Inflammatory macrophage (primary cell): ENCODE data around the gene CCDC9B.
A peak's percentile ranks its signal among the peaks of the same experiment; 100 is the strongest.

Source experiments
- DNase-seq, 2 donors: peaks; one replicate each; pipeline ENCODE4 v3.0.0-alpha.2; 2020 to 2022

The CCDC9B gene

DNA sequence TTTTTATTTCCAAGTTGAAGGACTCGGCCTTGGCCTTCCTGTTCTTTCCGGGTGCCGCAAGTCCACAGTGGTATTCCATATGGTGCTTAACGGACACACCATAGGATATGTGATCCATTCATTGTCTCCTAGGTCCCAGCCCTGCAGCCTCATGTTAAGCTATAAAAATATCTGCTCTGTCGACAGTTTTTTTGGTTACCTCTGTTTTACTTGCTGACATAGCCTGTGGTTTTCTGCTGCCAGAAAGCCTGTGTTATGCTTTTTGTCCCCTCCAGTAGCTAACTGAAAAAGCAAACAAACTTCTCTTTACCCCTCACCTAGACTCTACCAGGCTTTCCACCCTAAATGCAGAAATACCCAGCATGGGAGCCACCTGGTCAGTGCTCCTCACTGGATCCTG lies 12.0 kb downstream of the CCDC9B start:
- DNase-seq, result no peak

DNA sequence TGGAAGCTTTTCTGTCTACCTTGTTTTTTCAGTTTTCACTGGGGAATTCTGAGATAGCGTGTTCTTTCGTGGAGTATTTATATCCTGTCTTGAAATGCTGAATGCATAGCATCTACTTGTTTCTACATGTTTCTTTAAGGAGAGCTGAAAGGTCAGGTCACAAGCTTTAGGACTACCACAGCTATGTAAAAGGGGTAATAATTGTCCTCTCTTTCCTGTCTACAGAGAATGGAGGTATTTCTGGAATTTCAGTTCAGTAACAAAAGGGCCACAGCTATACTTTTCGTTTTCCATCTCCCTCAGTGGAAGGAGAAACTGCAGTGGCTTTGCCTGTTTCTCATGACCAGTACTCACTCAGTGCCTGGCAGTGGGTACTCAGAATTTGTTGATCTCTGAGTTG lies 12.6 kb downstream of the CCDC9B start:
- no peak for DNase-seq

DNA sequence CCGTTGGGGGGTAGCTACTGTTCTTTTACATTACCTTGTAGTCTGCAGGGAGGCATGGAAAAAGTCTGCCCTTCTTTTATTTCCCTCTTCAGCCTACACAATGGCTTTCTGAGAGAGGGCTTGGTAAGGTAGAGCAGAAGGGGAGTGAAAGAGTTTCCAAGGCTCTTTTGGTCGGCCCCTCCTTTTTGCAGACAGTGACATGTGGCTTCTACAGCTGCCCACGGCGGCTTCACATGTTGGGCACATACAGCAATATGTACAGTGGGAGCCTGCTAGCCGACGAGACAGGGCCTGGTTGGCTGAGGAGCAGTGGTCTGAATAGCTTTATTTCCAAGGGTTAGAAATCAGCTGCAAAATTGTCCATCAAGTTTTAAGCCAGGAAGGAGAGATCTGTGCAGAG lies 13.3 kb downstream of the CCDC9B start:
- DNase-seq, result peak in 1 of 2 donors; percentile 10

DNA sequence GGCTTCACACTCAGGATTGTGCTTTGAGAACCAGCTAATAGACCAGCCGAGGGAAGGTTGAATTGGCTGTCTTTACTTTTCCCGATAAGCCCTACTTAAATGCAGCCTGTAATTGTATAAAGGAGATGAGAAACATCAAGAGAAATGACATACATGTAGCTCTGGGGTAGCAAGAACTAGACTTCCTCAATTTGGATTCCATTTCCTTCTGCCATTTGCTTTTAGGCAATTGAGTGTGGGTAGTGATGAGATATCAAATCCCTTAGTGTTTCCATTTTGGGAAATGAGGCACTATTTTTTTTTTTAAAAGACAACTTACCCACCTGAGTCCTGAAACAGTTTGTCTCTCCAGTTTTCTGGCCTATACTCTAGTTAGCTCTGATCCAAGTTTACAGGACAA lies 15.0 kb downstream of the CCDC9B start:
- DNase-seq, result peak; percentile 64 to 66

DNA sequence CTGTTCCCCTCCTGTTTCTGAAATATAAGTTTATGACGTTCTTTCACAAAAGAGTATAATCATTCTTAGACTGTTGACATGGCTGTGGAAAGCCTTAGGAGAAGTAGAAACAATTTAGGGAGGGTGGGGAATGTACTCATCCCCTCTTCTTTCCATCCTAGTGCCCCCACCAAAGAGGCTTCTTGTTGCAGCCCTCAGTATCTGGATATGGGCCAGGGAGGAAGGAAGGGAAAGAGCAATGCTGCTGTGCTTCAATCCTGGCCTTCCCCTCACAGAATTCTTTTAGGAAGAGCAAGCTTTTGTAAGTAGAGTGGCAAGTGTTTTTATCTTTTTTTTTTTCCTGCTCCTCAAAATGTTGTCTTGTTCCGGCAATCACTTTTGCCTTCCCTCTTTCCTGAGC lies 15.6 kb downstream of the CCDC9B start:
- no peak for DNase-seq

DNA sequence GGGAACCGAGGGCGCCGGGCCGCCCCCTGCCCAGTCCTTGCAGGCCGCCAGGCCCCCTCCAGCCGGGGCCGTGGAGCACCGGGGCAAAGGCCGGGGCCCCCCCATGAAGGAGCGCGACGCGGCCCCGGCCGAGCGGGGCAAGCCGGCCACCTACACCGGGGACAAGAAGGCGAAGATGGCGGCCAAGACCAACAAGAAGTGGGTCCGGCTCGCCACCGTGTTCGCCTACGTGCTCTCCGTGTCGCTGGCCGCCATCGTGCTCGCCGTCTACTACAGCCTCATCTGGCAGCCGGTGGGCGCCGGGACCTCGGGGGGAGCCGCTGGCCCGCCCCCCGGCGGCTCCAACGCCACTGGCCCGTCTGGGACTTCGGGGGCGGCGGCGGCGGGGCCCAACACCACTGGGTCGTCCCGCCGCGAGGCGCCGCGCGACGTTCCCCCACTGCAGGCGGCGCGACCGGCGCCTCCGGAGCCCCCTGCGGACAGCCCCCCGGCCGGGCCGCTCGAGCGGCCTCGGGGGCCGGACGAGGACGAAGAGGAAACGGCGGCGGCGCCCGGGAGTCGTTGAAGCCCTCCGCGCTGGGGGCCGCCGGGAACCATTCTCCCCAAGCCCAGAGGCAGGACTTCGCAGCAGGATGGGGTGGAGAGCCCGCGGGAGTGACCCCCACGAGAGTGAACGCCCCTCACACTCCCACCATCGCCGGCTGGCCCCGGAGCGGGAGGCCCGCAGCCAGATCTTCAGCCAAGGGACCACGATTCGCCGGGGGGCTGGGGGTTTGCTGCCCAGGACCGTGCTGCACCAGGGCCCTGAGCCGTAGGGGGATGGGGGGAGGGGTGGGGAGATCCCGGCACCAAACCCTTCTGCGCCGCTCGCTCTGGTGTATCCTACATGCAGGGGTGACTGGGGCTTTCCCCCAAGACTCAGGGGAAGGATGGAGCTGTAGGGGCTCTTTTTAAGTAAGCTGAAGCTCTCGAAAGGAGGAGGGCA lies 16.5 kb downstream of the CCDC9B start:
- peak in 1 of 2 donors; percentile 43 for DNase-seq

DNA sequence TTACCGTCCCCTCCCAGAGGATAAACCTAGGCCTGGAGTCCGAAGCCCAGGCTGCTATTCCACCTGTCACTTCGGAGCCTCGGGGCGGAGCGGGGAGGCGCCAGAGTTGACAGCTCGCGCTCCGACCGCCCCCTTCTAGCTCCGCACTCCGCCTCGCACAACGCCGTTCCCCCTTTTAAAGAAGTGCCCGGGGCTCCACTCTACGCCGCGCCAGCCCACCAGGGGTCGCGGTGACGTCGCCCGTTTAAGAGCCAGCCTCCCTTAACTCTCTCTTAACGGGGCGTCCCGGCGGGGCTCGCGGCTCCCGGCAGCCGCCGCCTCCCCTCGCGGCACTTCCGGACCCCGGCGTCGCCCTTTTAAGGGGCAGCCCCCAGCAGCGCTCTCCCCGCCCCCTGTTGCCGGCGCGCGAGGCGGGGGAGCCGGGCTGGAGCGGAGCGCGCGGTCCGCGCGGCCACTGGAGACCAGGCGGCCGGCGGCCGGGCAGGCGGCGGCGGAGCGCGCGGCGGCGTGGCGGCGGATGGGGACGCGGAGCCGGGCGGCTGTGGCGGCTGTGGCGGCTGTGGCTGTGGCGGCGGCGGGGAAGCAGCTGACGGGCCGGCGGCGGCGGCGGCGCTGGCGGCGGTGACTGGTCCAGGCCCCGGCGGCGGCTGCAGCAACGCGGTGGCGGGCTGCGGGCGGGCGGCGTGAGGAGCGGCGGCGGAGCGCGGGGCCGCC lies 17.3 kb downstream of the CCDC9B start, which contains the start of gene INAFM2:
TSS of gene INAFM2 (plus strand) at position 454 of the 714 bp plus-strand sequence. CDS start 364 bp downstream, outside the sequence.
- DNase-seq, result peak; percentile 94 to 95

DNA sequence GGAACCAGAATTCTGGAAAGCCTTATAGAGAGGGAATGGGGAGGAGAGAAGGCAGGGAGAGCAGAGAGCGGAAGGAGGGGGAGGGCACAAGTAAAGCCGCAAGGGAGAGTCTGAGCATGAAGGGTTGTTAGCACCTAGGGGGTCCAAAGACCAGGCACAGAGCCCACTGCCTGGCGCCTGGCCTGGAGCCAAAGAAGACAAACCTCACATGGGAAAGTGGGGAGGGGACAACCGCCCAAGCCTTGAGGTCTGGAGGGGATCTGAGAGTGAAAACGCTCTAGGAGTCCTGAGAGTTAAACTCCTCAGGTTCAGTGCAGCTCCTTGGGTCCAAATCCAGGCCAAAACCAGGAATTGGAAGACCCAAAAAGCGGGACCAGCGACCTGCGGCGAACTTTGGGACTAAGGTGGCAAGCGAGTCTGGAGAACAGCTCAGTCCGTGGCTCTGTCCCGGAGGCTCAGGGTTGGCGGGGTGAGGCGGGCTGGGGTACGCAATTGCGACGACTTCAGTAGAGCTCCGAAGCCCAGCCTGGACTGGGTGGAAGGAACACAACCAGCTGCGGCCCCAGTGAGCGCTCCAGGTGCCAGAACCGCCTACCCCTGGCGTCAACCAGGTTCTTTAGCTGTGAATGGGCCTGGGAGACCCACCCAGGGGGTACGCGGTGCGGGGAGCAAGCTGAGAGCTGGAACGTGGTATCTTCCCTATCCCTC lies 18.1 kb downstream of the CCDC9B start:
- no peak for DNase-seq

DNA sequence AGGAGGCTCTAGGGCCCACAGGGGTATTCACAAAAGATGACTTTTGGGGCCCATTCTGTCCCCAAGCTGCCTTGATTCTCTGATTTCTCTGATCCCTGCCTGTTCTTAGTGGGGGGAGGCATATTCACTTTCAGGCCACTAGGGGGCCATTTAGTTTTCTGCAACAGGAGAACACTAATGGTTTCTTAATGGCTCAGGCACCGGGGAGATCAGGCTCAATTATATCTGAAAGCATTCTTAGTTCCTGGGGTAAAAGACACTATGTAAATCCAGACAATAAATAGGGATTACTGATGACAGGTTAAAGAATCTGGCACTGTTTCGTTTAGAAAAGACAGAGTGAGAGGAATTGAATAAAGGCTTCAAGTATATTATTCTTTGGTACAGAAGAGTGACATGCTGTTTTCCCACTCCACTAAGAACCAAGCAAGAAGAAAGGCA lies 19.8 kb downstream of the CCDC9B start:
- peak; percentile 78 to 80 for DNase-seq

DNA sequence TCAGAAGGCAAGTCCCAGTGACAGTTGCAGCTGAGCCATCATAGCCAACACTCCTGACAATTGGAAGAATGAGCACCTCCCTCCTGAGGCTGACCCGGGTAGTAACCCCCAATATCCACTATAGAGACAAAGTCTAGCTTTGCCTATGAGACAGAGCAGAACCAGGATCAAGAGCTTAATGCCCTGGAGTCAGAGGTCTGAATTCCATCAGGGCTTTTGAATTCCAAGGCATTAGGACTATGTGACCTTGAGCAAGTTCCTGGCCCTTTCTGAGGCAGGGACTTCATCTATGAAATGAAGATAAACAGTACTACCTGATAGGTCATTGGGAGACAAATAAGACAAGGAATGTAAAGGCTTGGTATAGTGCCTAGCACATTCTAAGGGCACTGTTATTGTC lies 20.3 kb downstream of the CCDC9B start:
- DNase-seq, result no peak

DNA sequence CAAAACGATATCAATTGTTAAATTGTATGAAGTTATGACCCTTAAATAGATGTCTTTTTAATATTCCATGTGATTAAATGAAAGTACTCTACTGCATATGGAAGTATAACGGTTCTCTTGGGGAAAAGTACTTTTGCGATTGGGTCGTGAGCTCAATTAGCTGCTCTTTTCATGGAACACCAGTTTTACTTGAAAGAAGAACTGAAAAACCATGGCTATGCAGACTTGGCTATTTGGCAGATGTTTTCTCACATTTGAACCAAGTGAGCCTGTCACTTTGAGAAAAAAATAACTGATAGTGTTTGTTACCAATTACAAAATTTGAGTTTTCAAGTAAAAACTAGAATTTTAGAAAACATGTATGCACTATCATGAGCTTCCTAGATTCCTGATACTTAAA lies 23.2 kb downstream of the CCDC9B start:
- no peak for DNase-seq

DNA sequence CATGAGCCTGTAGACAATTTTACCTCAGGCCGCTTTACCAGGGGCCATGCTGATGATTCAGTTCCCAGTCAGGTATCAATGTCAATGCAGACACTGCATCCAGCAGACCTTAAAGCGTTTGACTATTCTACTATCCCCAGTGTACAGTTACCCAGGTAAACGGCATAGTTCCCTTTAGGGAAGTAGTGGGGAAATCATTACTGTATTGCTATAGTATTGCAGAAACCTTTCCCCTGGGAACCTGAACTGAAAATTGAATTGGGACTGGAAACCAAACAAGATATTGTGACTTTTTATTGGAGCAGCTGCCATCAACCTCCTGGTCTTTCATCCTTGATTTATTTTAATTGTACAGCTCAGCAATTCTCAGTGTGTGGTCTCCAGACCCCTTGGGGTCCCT lies 23.8 kb downstream of the CCDC9B start:
- DNase-seq, result no peak

DNA sequence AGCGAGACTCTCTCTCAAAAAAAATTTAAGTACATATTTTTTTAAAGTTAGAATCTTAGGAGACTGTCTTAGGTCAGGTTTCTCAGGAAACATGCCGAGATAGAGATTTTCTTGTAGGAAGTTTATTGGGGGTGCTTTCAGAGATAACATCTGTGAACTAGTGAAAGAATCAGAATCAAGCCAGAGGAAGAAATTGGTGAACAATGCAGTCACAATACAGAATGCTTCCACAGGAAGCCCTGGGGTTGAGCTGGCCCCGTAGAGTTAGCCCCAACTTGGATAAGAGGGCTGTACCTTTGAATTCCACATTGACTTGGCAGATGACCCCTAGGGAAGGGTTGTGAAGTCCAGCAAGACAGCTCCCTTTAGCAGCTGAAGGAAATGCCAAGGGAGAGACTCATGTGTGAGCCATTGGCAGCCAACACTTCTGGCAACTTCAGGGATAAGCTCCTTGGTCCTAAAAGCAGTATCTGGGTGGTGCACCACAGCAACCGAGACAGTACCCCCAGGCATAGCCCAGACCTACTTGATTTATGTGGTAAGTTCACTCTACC lies 25.9 kb downstream of the CCDC9B start:
- DNase-seq, result no peak

DNA sequence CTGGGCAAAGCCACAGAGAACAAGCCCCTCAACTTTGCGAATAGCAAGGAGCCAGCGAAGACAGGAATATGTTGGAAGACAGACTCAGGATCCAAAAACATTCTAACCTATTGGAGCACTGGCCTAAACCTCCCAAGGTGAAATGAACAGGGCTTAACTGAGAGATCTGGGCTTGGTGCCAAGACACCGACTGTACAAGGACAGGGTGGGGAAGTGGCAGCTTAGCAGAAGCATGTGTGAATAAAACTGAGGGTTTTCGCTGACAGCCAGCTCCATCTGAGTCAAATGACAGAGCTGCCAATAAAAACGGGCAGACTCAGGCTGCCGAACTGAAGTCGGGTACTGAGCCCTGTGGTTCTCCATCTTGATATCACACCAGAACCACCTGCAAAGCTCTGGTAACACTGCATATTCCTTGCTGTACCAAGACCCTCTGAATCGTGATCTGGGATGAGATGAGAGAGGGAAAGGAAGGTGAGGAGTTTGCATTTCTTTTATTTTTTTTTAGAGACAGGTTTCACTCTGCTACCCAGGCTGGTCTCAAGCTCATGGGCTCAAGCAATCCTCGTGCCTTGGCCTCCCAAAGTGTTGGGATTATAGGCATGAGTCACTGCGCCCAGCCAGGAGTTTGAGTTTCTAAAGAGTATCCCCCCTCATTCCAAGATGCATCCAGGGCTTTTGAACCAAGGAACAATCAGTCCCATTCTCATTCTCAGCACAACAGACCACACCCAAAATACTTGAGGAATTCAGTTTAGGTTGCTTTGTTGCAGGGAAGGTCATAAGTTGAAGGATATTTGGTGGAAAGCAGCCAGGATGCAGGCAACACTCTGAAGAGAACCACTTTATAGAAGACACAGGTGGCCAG lies 27.0 kb downstream of the CCDC9B start:
- peak; percentile 64 to 72 for DNase-seq

DNA sequence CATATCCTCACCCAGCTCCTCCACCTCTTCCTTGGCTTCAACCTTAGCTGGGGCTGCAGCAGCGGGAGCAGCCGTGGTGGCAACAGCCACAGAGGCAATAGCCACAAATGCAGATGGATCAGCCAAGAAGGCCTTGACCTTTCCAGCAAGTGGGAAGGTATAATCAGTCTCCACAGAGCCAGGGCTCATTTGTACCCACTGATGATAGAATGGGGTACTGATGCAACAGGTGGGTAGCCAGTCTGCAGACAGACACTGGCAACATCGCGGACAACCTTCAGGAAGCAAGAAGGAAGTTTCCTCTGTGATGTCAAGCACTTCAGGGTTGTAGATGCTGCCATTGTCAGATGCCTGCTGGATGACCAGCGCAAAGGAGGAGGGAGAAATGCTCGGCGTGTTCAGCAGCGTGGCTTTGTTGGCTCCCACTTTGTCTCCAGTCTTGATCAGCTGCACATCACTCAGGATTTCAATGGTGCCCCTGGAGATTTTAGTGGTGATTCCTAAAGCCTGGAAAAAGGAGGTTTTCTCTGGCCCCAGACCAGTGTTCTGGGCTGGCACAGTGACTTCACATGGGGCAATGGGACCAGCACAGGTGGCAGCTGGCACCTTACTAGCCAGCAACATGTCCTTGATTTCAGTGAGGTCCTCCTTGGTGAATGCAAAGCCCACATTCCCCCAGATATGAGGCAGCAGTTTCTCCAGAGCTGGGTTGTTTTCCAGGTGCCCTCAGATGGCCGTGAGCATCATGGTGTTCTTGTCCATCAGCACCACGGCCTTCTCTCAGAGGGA lies 28.2 kb downstream of the CCDC9B start:
- no peak for DNase-seq

DNA sequence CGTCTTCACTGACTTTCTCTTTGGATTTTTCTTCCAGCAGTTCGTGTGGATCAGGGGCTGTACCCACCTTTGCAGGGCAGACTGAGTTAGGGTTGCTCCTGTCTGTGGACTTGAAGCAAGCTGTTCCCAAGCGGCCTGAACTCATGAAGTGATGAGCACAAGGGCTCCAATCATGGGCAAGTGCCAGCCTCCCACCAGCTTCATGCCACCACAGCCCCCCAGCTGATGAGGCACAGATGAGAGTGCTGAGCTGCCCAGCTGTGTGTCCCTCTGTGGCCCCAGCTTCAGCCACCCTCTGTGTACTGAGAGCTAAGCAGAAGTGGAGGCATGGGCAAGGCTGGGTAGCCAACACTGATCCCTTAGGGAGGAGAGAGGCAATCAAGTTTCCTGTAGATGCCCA lies 29.7 kb downstream of the CCDC9B start:
- DNase-seq, result no peak

DNA sequence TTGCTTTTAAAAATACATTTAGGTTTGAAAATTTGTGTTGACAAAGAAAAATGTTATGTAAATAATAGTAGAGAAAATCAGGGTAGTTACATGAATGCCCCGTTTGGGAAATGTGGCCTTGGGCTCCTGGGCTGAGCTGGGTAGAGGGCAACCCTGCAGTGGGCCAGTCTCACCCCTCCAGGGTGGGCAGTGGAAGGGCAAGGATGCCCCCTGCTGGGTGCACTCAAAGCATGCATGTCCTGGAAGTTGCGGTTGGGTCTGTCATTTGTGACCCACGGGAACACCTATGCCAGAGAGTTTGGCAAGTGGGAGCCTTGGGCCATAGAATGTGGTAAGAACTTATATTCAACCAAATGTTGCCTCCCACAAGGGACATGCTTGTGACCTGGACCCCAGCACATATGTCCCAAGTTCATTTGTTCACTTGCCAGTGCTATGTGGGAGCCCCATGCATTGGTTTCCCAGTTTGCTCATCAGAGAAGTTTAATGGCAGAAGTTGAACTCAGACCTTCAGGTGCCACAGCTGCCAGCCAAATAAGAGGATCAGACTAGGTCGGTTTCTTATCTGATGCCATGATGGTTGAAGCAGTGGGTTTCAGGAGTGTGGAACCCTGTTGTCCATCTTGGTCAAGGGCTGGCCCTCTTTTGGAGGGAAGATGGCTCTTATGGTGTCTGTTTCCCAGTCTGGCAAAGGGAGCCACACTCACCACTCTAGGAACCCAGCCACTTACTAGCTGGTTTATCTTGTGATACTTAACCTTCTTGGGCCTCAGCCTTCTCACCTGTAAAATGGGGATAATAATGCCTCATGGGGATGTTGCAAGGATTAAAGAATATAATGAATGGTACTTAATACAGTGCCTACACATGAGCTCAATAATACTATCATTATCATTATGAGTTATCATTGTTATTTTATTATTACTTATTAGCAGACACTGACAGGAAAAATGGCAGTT lies 30.5 kb downstream of the CCDC9B start:
- DNase-seq, result peak; percentile 60 to 78

DNA sequence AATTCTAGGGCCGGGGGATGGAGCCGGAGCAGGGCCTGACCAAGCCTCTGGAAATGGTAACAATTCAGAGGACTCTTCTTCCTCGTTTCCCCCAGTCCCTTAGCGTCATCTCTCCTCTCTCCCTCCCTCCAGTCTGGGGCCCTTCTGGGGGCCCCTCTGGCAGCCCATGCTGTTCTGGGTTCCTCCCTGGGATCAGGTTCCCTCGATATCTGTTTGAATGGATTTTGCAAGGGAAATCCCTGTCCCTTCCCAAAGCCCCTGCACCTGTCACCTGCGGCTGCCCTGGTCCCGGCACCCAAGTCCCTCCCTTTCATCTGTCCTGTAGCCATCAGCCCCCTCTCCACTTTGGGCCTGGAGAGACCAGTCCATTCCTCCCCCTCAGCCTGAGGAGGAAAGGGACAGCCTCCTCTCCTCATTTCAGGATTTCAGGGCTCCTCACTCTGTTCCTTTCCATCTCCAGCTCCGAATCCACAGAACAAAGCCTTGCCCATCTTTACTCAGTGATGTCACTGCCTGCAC lies 31.3 kb downstream of the CCDC9B start:
- DNase-seq, result no peak
